Prostate gland (tissue), 2 donors: ENCODE results near the gene COL4A3.

ENCODE experiments used
- CTCF ChIP-seq, 4 experiments: fragments of 200-600 bp in 2 of 4; fragments of 450-650 bp in 2 of 4; sonication (generic) in 2 of 4; IDR thresholded peaks; 1 replicate in 3 of 4; 2 replicates in 1 of 4; pipeline ENCODE4 v1.5.1; 2016 to 2019; ENCODE audit warnings: antibody characterized with exemption in 4 of 4, mild to moderate bottlenecking in 2 of 4, moderate library complexity in 2 of 4
- POLR2A ChIP-seq: fragments of 450-650 bp; IDR thresholded peaks from one replicate; pipeline ENCODE4 v1.6.1; 2016; ENCODE audit warnings: antibody characterized with exemption, mild to moderate bottlenecking

DNA sequence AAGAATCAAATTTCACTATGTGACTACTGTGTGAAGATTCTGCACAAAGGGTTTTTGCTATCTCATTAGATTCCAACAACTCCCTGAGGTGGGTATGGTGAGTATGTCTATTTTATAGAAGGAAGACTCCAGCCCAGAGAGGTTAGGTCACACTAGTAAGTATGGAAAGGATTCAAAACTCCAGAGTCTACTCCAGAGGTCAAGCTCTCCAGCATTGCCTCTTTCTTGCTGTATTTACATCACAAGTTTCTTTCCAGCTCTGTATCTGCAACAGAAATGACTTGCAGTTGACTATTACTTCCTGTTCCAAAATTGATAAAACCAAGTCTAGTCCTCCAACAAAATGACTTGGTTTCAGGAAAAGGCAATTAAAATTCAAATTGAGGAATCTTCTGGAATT lies 2.5 kb upstream of the COL4A3 start:
- no peak for TF ChIP-seq CTCF (IDR thresholded peaks at IDR 0.05)
- no peak for TF ChIP-seq POLR2A
